ENCODE results near the gene GLI2.

Gene GLI2

GRCh38 chr2:120771781-120772208, 36.1 kb downstream of the GLI2 start:
- DNase-seq, result no peak

DNA sequence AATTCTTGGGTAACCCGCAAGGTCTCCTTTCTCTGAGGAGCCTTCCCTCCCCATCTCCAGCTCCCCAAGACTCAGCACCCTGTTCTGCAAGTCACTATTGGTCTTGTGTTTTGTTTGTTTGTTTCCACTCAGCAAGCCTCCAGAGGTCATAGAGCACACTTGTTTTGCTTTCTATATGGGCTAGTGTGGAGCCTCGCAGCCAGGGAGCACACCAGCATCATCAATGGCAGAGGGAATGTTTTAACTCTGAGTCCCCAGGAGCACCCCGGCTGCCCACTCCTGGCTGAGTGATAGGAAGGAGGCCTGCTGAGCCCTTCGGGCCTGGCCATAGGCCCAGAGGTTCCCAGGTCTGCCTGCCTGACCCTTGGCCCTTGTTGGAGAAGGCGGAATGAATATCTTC, 36.6 kb downstream of the GLI2 start:
- DNase-seq, result no peak

GRCh38 chr2:120773186-120773800, 37.6 kb downstream of the GLI2 start:
- DNase-seq, result no peak

GRCh38 chr2:120774557-120775160, 39.0 kb downstream of the GLI2 start:
- no peak for DNase-seq

DNA sequence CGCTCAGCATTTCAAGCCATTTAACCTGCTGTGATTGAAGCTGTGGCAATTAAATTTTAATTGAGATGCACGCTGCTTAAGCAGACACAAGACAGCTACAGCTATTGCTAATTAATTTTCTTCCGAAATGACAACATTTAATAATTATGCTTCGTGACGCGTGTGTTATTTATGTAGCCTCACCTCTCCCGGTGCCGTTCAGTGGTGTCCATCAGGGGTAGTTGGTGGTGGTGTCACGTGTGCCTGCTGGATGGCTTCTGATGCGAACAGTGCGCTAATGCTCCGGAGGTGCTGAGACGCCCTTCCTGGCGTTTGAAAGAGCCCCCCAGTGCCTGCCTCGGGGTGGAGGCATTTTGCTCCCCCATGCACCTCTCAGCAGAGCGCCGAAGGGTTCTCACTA, 39.5 kb downstream of the GLI2 start:
- no peak for DNase-seq

- no peak for DNase-seq
Observed at GRCh38 chr2:120775801-120776589, 40.3 kb downstream of the GLI2 start.

DNA sequence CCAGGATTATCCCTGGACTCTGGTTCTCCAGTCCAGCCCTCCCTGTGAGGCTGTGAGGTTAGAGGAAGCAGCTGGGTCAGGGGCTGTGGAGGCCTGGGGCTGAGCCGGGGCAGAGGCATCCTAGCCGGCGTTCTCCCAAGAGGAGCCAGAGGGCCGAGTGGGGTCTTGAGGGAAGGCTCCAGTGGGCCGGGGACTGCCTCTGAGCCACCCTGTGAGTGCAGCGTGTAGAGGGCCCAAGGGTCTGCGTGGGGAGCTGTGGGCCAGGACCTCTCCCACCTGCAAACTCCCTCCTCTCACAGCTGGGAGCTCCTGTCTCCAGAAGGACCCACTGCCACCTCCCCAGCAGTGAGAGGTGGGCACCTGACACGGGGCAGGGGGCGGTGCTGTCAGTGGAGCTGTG, 41.0 kb downstream of the GLI2 start:
- DNase-seq, result no peak

- DNase-seq, result no peak
Observed at GRCh38 chr2:120777170-120777751, 41.6 kb downstream of the GLI2 start.

DNA sequence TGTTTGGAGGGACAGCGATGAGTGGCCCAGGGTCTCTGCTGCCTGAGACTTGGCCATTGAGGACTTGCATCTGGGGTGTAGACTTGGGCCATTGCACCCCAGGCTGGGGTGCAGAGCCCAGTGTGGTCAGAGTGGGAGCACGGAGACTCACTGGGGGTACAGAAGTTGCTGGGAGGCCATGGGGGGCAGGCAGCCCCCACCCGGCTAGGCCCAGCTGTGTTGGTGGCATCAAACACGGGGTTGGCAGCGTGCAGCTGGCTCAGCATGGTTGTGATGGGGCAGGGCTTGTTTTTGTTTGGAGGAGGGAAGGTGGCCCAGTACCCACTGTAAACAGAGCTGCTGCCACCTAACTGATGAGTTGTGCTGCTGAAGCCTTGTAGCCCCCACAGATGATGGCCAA, 42.1 kb downstream of the GLI2 start:
- no peak for DNase-seq

GRCh38 chr2:120778244-120778643, 42.6 kb downstream of the GLI2 start:
- no peak for DNase-seq

DNA sequence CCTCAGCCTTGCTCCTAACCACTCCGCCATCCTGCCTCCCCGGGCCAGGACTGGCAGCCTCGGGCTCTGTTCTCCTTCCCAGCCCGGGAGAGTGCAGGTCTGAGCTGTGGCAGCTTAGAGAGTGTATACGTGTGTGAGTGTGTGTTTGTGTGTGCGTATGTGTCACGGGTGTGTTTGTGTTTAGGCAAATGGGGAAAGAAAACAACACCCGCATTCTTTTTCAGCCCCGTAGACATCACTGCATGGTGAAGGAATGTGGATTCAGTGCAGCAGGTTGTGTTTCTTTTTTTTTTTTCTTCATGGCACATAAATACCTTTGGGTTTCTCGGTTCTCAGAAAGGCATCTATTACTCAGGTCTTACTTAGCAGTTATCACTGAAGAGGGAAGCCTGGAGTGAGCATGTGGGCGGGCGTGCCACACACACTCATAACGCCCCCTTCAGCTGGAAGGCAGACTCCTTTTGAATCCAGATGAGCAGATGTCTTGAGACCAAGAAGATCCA, 44.2 kb downstream of the GLI2 start:
- DNase-seq, result no peak

- DNase-seq, result no peak
Observed at GRCh38 chr2:120780402-120780801, 44.7 kb downstream of the GLI2 start.

GRCh38 chr2:120783371-120783791, 47.7 kb downstream of the GLI2 start:
- DNase-seq, result no peak

DNA sequence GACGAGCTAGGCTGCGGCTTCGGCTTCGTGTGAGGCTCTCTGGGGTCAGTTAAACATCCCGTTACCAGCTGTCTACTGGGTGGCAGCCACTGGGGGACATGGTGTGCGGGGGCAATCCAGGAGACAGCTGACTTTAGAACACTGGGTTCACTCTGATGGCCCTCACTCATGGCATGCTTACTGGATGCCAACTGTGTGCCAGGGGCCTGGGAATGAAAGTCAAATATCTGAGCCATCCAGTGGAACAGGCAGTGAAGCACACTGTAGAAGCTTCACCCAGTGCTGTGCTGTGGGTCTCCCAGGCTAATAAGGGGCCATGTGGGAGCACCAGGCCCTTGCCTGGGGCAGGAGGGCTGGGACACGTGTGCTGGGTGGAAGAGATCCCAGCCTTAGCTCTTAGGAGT, 48.3 kb downstream of the GLI2 start:
- DNase-seq, result no peak

All from NCI-H345 (cell line).